Suppressor macrophage (primary cell): Measurements from ENCODE around the gene MYO1D.
"Not testable (repeated sequence)": the region's sequence is repeated elsewhere in the genome, so short reads cannot be mapped to it uniquely, and the experiment has no call there.

Experiments used
- DNase-seq, 4 experiments: peaks; one replicate each; pipeline ENCODE4 v3.0.0-alpha.2; 2020 to 2022

The MYO1D gene

DNA sequence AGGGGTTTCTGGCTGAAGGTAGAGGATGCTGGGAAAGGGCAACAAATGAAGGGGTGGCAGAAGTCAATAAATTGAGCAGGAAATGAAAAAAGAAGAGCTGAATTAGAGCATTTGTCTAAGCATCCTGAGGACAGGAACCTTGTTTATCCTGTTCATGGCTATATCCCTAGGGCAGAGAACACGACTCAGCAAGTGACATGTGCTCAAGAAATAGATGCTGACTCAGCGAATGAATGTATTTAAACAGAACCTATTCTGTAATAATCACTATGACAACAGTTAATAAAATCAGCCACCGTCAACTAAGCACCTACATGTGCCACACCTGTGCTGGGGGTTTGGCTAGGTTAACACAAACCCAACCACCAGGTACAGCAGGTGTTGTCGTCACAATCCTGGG, 309.8 kb downstream of the MYO1D start:
- DNase-seq, result no peak

DNA sequence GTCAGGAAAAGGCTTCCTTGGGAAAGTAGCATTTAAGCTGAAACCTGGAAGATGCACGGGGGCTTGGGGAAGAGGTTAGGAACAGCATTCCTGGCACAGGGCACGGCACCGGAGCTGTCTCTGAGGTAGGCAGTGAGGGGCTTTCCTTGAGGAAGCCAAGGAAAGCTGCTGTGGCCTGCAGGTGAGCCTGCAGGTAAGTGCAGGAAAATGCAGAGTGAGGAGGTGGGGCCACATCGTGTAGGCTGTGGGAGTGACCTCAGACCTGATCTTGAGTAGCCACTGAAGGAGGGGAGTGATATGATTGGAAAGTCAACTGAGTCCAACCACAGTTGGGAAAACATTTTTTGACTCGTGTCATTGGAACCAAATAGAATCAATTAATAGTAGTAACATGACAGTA, 310.6 kb downstream of the MYO1D start:
- no peak for DNase-seq

DNA sequence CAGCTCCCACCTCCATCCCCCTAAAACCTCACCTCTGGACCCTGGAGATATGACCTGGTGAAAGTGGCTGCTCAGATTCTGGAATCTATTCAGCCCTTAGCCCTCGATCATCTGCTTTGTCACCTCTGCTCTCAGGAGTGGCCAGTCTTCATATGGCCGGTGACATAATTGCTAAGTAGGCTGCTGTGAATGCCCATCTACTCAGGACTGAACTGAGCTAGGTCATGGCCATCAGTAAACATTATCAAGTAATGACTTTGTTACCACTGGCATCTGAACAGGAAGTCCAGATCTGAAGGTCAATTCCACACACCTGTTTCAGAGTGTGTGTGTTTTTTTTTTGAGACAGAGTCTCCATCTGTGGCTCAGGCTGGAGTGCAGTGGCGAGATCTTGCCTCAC, 311.5 kb downstream of the MYO1D start:
- DNase-seq, result no peak

DNA sequence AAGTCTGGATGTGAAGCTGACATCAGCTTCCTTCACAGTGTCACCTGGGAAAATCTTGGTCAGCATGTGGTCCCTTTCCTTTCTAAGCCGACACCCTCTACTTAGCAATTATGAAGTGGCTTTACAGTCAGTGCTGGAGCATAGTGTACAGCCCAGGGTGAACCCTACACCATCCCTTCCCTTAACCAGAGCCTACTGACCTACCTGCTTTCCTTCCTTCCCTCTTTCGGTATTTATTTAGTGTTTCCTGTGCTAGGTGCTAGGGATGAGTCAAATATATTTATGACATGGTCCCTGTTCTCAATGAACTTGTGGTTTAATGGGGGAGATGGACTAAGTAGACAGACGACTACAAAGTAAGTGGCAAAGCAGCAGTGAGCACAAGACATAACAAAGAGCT, 312.6 kb downstream of the MYO1D start:
- no peak for DNase-seq

DNA sequence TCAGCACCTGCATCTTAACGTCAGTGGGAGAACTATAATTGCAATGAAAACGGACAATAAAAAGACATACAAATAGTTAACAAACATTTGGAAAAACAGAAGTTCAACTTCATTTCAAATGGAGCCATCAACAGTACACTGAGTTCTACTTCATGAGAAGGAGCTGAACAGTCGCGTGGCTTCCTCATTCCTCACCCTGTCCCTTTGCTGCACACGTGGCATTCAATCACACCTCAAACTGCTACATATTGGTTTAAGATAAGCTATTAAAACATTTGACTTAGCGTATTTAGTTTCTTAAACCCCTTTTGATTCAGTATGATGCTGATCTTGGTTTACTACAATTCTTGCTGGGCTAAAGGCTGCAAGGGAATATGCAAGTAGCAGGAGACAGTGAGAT, 313.3 kb downstream of the MYO1D start:
- no peak for DNase-seq

DNA sequence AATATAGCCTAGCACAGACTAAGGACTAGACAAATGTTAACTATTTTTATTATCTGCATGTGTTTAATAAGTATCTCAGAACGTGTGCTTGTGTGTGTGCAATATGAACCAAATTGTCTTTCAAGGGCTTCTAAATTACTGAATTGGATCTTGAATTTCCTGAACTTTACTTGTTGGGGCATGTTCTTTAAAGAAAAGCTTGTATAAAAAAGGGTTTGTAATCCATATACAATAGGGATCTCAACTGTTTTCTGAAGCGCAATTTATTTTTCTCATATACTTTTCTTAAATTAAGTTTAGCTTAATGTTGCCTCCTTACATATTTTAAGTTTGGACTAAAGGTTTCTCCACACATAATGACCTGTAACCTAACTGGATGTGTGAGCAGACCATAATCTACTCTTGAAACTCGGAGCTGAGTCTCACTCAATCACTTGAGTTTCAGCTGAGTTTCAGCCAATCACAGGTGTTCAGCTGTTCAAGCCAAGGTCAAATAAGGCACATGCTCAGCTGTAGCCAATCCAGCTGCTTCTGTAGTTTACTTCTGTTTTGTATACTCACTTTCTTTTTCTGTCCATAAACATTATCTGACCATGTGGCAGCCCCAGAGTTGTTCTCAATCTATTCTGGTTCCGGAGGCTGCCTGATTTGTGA, 317.8 kb downstream of the MYO1D start:
- DNase-seq, result no peak

DNA sequence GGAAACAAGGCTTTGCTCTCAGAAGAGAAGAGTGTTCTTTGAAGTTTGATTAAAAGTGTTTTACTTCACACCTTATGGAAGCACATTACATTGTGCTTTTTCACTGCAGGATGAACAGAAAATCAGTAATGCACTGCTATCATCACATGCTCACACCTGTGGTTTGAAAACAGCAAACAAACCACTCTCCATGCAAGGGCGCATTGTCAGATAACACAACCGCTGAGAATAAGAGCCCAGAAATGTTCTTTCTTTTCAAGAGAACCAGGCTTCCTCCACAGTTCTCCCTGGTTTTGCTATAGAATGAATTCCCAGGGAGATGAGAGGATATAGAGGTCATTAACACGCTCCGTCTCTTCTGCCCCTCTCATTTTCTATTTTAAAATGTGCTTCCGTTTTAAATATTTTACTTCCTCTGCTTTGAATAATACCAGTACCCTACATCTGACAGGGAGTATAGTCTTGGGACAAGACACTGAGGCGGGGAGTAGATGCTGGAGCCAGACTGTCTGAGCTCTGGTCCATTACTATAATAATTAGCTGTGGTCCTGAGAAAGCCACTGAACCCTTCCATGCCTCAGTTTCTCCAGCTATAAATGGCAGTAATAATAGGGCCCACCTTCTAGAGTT, 318.5 kb downstream of the MYO1D start:
- no peak for DNase-seq

DNA sequence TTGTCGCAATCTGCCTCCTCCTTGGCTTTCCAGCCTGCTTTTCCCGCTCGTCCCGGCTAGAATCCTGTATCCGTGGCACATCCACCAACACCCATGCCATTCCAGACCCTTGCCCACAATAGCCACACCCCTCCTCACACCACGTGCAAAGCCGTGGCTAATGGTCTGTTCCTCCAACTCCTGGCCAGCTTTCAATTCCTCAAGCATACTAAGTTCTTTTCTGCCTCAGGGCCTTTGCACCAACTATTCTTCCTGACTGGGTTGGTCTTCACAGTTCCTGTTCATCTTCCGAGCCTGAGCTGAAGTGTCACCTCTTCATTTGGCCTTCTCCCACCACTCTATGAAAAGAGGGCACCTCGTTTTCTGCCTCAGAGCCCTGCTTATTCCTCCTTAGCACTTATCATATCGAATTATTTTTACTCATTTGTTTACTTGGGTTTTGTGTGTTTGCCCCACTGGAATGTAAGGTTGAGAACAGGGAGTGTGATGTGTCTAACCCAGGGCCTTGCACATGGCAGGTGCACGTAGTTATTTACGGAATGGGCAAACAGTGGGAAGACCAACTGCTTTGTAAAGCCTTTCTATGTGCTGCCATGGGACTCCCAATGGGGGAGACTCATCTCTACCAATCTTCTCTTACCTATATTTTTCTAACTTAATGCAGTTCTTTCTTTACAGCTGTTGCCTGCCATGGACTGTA, 321.2 kb downstream of the MYO1D start:
- DNase-seq, result no peak

DNA sequence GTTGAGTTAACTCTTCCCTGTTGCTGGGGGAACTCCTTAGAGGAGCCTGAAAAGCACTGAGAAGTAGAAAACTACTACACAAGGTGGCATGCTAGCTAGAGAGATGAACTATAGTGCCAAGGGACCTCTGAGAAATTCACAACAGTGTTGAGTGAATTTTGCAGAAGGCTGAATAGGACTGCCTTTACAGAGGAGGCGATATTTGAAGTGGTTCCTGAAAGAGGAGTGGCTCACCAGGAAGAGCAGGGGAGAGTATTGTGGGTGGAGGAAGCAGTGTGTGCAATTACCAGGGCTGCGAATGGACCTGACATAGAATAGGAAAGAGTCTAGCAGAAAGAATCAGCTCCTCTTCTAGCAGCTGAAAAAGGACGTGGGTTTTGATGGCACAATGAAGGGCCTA, 323.8 kb downstream of the MYO1D start:
- DNase-seq, result peak; percentile 37 to 62 (median 56)

DNA sequence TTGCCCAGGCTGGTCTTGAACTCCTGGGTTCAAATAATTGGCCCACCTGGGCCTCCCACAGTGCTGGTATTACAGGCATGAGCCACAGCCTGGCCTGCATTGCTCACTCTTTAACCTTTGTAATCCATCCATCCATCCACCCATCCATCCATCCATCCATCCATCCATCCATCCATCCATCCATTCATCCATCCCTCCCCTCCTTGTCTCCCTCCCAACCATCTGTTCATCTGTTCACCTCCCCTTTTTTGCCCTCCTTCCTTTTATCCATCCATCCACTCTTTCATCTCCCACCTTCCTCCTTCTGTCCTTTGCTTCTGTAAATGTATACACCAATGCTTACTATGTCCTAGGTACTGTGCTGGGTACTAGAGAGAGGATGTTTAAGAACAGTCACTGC, 324.6 kb downstream of the MYO1D start:
- DNase-seq, result no peak

DNA sequence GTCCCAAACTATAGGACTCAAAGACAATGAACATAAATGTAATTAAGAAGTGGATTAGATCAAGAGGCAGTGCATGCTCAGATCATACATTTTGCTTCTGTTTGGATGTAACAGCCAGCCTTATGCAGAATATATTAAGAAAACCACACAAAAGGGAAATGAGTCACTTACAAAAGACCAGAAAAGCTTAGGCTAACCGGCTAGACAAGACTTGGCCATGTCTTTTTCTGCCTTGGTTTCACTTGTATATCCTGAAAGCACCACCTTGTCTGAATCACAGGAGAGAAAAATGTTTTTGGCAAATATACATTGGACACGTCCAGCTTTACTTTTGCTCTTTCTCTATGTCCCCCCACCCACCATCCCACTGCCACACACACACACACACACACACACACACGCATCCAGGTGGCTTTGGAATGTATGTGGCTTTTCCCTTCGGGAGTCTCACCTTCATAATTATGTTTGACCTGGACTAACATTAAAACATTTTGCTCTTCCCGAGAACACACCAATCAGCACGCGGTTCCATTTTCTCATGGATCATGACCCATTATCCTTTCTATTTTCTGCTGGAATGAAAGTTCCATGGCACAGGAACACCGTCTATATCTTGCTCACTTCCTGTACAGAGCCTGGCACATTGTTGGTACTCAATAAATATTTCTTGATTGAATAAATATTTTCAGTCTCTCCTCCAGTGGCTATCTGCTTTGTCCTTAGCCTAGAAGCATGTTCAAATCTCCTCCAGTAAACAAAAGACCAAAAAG, 325.6 kb downstream of the MYO1D start:
- peak; percentile 10 to 56 (median 35) for DNase-seq

DNA sequence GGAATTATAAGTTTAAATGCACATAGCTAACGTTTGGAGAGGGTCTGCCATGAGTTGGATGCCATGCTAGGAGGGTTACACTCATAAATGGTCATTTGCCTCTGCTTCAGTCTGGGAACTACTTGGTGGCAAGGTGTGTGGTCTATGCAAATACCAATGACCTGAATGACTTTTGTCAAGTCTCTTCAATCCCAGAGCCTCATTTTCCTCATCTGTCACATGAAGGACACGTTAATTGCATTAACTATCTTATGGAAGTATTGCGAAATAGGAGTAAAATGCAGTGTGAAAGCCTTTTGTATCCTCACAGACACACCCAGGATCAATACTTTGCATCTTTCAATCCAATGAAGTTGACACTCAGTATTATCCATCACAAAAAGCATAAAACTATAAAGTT, 327.4 kb downstream of the MYO1D start:
- DNase-seq, result no peak

DNA sequence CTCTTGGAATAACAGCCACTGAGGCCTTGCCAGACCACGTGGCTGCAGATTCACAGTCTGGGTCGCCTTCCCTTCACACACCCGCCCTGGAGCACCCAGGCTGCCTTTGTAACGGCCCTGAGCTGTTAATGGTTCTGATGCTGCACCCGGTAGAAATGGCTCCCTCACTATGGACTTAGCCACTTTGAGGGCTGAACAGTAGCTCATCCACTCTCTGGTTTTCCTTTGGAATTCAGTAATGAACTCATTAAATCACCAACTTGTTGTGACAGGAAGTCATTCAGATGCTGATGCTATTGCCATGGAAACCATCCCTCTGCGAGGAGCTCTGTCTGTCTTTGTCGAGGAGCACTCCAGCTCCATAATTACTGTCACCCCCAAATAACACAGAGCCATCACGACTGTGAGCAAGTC, 330.9 kb downstream of the MYO1D start:
- DNase-seq, result no peak

DNA sequence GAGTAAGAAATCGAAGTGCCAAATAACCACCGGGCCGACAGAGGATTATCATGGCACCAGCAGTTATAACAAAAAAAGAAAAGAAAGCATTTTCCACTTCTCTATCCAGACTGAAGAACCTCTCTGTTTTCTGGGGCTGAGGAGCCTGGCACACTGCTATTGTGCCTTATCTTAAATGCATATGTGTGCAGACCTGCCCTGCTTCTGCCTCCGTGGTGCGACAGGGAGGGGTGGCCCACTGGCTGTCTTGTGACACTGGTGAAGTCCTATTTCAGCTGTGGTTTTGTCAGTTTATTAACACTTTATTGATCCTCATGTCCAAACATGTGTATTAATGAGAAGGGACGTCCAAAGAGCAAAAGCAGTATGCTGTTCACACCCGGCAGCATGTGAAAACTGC, 334.7 kb downstream of the MYO1D start:
- no peak for DNase-seq

DNA sequence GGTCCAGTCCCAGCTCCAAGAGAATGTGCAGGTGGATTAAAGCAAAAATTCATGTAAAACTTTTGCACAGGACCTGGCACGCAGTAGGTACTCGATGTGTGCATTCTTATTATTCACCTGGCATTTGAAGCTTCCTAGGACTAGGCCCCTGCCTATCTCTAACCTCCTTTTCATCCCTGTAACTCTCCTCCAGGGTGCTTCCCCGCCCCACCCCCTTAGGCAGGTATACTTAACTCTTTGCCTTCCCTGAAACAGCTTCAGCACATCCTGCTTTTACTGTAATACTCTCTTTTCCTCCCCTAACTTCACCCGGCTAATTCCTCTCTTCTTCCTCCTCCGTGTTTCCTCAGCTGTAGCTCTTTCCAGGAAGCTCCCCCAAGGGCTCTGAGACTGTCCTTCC, 335.3 kb downstream of the MYO1D start:
- DNase-seq, result no peak

DNA sequence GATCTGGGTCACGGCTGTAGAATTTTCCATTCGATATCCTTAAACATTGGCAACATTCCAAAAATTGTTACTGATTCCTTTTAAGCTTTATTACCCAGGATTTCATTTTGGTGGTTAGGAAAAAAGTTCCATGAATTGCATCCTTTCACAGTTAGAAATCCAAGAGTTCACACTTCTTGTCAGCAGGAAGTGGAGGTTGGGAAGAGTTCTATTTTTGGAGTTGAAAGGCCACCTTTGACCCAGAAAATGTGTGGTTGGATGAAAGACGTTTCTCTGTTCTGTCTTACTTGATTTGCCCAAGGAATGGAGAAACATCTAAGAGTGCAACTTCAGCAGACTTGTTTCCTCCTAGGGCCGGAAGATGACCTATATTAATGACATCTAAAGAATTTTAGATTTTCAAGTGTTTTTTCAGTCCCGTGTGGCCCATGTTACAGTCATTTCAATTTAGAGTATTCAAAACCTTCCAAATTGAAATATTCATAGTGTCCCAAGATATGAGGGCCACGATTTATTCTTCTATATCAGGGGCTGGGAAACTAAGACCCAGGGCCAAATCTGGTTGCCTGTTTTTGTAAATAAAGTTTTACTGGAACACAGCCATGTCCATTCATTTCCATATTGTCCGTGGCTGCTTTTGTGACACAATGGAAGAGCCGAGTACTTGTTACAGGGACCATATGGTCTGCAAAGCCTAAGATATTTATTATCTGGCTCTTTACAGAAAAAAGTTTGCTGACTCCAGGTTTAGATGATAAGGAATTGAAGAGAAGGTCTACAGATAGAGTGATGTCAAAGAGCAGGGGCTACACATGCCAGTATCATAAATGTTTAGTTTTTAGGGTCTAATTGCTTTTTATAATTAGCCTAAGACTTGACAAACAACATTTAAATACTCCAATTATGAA, 339.9 kb downstream of the MYO1D start:
- peak; percentile 44 to 72 (median 60) for DNase-seq

DNA sequence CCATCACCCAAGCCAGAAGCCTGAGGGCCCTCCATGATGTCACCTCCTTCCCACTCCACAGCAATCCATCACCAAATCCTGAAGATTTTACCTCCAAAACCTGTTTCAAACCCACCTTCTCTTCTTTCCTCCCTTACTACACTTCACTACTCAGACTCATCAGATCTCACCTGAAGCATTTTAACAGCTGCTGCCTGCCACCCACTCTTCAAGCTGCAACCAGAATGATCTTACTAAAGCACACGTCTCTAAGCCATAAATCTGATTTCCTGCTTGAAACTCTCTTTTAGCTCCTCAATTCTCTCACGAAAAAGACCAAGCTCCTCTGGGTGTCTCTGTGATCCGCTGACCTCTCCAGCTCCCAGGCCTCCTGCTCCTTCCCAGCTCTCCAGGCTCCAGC, 343.6 kb downstream of the MYO1D start:
- no peak for DNase-seq

DNA sequence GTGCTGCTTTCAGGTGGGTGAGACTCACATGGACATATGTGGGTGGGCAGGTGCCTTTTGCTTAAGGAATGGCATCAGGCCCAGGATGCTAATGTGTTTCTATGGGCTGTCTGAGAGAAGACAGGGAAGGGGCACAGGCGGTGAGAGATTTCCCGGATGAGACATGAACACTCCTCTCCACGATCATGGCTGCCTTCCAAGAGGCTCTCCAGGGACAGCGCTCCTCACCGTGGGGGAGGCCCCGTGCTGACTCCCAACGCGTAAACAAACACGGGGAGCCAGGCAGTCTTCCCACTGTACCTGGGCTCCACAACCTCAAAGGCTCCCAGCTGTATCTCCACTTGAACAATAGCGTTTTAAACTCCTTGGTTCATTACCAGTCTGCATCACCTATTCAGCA, 347.3 kb downstream of the MYO1D start:
- no peak for DNase-seq

DNA sequence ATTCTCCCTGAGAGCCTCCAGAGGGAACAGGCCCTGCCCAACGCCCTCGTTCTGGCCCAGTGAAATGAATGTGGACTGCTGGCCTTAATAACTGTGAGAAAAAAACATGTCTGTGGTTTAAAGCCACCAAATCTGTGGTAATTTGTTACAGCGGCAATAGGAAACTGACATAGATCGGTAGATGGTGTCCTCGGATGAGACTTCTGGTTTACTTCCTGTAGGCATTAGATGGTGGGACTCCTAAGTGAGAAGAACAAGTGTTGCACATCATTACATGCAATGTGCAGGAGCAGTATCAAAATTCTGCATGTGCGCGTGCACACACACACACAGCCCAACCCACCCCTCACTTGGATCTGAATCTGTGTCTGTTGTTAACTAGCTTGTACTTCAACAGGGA, 348.1 kb downstream of the MYO1D start:
- no peak for DNase-seq

DNA sequence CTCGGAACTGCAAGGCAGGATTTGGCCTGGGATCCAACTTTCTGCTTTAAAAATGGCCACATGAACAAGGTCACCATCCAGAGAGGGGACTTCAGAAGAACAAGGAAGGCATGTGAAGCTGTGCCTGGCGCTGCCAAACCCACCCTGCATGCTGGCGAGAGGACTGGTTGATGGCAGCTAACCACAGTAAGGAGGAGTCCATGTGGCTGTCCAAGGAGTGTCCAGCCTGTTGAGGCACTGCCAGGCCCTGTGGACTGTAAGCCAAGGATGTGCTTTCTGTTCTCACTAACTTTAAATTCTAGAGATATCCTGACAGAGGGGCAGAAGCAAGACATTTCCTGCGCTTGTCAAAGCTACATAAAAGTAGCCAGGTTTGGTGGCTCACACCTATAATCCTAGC, 349.8 kb downstream of the MYO1D start:
- DNase-seq, result no peak

DNA sequence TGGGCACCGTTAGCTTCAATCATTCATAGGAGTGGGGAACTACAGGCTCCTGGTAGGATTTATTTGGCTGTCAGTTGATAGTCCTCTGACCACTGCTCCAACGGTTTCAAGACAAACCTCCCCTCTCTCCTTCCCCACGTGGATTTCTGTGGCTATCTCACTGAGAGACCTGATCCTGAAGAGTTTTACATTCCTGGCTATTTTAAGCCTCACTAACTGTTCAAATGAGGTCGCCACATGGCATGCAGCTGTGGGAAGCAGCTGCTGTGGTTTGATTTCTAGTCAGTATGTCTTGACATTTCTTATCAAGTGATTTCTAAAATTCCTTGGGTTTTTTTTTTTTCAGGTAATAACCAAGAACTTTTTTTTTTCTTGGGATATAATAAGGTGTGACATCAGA, 351.8 kb downstream of the MYO1D start:
- DNase-seq, result no peak

DNA sequence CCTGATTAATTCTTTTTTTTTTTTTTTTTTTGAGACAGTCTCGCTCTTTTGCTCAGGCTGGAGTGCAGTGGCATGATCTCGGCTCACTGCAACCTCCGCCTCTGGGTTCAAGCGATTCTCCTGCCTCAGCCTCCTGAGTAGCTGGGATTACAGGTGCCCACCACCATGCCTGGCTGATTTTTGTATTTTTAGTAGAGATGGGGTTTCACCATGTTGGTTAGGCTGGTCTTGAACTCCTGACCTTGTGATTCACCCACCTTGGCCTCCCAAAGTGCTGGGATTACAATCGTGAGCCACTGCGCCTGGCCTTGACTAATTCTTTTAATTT, 352.4 kb downstream of the MYO1D start:
- DNase-seq, result not testable (repeated sequence)
